Stimulated activated CD4-positive, alpha-beta T cell treated with anti-CD3 and anti-CD28 coated beads, TNF-alpha, amount 100 ng/mL, for 24 hours (primary cell): Measurements from ENCODE around the gene HSD3B1.
"Not testable (repeated sequence)": the region's sequence is repeated elsewhere in the genome, so short reads cannot be mapped to it uniquely, and the experiment has no call there.

Experiments
- DNase-seq, 3 experiments: peaks; one replicate each; pipeline ENCODE4 v3.0.0-alpha.2; 2020; ENCODE audit warnings: low read depth in 3 of 3

Gene HSD3B1

DNA sequence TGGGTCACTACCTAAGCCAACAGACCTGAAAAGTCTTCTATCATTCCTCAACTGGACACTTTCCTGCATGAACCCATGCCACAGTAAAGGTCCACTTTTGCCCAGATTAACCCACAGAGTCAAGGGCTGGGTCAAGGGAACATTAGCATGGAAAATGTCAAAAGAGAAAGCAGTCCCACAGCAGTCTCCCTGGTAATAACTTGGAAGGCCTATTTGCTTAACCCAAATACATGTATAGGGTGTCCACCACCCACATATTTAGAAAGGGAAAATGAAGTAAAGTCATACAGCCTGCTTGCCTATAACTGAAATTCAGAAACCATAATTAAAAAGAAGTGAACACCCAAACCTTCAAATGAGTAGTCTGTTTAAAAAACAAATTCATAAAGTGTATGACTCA lies 16.1 kb upstream of the HSD3B1 start:
- no peak for DNase-seq

- DNase-seq = no peak
These were observed 14.2 kb upstream of the HSD3B1 start for GRCh38 chr1:119492763-119493162.

- no peak for DNase-seq
These were observed 2.2 kb upstream of the HSD3B1 start for GRCh38 chr1:119504831-119505230.

- no peak for DNase-seq
These were observed 3.0 kb downstream of the HSD3B1 start for GRCh38 chr1:119510046-119510445.

GRCh38 chr1:119515221-119515620 lies 8.2 kb downstream of the HSD3B1 start:
- DNase-seq = no peak

DNA sequence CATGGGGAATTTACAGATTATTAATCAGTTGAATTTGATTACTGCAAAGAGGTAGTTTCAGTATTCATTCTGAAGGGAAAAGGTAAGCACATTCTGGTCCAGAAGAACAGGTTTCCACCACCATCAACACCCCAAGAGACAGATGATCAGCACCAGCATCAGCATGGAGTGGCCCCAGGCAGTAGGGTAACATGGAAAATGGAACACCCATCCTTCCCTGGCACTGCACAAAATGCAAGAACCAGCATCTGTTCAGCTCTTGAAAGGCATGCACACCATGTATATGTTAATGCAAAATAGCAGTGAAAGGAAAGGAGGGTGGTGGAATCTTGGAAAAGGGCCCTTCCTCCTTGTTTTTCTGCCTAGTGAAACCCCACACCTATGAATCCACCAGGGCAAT lies 9.2 kb downstream of the HSD3B1 start:
- DNase-seq = no peak

- no peak for DNase-seq
These were observed 9.7 kb downstream of the HSD3B1 start for GRCh38 chr1:119516680-119517079.

GRCh38 chr1:119517667-119518066 lies 10.7 kb downstream of the HSD3B1 start:
- DNase-seq = not testable (repeated sequence)

- DNase-seq = no peak
These were observed 24.8 kb downstream of the HSD3B1 start for GRCh38 chr1:119531606-119532323.

- DNase-seq = no peak
These were observed 25.4 kb downstream of the HSD3B1 start for GRCh38 chr1:119532324-119532910.

GRCh38 chr1:119535381-119535780 lies 28.4 kb downstream of the HSD3B1 start:
- DNase-seq = no peak

DNA sequence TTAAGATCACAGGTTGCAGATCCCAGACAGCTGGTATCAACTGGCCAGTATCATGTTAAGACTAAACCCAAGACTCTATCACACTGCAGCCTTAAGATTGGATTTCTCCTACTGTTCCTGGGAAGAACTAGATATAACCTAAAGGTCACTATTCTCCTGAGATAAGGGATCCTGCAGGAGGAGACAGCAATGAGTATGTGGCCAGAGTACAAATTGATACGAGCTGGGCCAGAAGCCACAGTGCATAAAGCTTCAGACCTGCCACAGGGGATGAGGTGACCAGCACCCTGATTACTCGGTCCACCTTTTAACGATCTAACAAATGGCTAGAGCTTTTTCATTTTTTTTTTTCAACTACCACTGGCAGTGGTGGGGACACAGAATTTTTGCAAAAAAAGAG lies 31.0 kb downstream of the HSD3B1 start:
- no peak for DNase-seq

DNA sequence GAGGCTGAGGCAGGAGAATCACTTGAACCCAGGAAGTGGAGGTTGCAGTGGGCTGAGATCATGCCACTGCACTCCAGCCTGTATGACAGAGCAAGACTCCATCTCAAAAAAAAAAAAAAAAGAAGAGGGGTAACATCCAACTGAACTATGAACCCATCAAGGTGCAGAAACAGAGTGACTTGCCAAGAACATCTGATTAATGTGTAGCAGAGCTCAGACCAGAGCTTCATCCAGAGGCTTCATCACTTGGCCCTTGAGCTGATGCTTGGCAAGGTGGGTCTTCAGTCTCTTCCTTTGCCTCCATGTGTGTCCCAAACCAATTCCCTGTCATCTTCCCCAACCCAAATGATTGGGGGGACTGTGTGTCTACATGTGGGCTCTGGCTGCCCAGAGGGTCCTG lies 32.6 kb downstream of the HSD3B1 start:
- DNase-seq = no peak

DNA sequence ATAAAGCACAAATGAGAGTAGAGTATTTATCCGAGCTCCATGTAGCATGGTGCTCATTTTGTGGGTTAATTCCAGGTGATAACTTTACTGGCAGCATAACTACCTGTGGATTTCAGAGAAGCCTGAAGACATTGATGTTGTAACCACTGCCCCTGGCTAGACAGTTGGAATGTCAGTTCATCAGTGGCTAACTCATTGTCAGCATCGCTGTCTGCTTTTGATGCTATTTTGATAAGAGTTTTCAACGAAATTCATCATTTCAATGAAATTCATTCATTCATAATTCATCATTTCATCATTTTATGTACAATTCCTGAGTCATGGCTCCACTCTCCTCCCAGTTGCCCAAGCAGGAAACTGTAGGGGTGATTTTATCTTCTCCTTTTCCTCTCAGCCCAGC lies 34.4 kb downstream of the HSD3B1 start:
- DNase-seq = no peak

- DNase-seq = no peak
These were observed 35.5 kb downstream of the HSD3B1 start for GRCh38 chr1:119542492-119542946.

- DNase-seq = peak in 1 of 3 experiments; percentile 2
These were observed 37.3 kb downstream of the HSD3B1 start for GRCh38 chr1:119544165-119544762.

- no peak for DNase-seq
These were observed 39.6 kb downstream of the HSD3B1 start for GRCh38 chr1:119546641-119547040.

- no peak for DNase-seq
These were observed 40.3 kb downstream of the HSD3B1 start for GRCh38 chr1:119547306-119547705.

GRCh38 chr1:119547805-119548204 lies 40.8 kb downstream of the HSD3B1 start:
- DNase-seq = no peak

- peak in 1 of 3 experiments; percentile 5 for DNase-seq
These were observed 42.7 kb downstream of the HSD3B1 start for GRCh38 chr1:119549719-119550132.

DNA sequence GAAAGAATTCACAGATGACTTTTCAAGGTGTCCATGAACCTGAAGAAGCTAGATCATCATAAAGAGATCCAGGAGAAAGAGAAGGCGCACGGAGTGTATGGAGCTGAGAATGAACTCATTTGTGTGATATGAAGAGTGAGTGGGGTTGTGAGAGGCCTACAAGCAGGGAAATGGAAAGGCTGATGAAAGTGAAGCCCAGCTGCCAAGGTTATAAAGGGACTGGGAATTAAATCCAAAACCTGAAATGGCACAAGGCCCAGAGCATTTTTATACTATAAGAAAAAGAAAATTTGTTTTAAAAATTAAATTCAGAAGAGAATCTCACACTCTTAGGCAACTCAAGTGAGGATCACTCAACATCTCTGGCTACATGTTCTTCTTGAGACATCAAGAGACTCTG lies 43.4 kb downstream of the HSD3B1 start:
- no peak for DNase-seq

DNA sequence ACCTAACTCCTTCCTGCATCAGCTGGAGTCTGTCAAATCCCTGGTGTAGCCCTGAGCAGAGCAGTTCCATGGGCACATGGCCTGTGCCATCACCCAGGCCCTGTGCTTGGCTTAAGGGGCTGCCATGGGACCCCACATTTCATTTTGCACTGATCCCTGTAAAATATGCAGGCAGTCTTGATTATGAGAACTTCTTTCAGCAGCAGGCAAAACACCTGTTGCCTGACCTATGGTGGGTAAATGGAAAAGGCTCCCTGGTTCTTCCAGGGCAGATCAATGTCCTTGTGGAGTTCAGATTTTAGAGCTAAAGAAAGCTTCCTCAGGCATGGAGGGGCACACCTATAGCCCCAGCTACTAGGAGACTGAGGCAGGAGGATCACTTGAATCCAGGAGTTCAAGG lies 44.2 kb downstream of the HSD3B1 start:
- no peak for DNase-seq

DNA sequence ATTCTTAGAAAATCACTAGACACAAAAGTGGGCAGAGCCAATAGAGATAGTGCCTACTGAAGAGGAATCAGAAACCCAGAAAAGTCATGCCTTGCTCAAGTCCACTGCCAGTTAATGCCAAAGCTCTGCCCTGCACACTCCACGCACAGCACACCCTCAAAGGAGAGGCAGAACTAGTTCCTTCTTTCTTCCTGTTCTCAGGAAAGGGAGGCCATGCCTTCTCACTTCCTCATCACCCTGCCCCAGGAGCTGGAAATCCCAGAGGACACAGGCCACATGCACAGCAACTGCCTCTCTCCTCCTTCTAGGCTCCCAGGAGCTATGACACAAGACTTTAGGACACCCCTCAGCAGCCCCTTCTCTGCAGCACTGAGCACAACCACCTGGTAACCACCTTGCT lies 45.6 kb downstream of the HSD3B1 start:
- DNase-seq = not testable (repeated sequence)
